ENCODE data around the gene CSRP3.

The CSRP3 gene

GRCh38 chr11:19226378-19227195, 24.8 kb upstream of the CSRP3 start:
- no peak overlapping the region for H3K4me3 ChIP-seq (ENCODE audit: low read depth, low read length)
- DNase-seq (ENCODE audit: low read depth), result no peak
- TF ChIP-seq CTCF (conservative IDR thresholded peaks at IDR 0.05; ENCODE audit: low read depth, low read length), result no peak

GRCh38 chr11:19225581-19225980, 23.8 kb upstream of the CSRP3 start:
- no peak for TF ChIP-seq CTCF (conservative IDR thresholded peaks at IDR 0.05; ENCODE audit: low read depth, low read length)
- no peak for DNase-seq (ENCODE audit: low read depth)
- H3K4me3 ChIP-seq (ENCODE audit: low read depth, low read length), result no peak overlapping the region

- TF ChIP-seq CTCF (conservative IDR thresholded peaks at IDR 0.05; ENCODE audit: low read depth, low read length), result no peak
- no peak overlapping the region for H3K4me3 ChIP-seq (ENCODE audit: low read depth, low read length)
- DNase-seq (ENCODE audit: low read depth), result no peak
These were observed 23.3 kb upstream of the CSRP3 start for GRCh38 chr11:19225123-19225522.

GRCh38 chr11:19220903-19221724, 19.3 kb upstream of the CSRP3 start:
- H3K4me3 ChIP-seq (ENCODE audit: low read depth, low read length), result no peak overlapping the region
- DNase-seq (ENCODE audit: low read depth), result peak; percentile 20

DNA sequence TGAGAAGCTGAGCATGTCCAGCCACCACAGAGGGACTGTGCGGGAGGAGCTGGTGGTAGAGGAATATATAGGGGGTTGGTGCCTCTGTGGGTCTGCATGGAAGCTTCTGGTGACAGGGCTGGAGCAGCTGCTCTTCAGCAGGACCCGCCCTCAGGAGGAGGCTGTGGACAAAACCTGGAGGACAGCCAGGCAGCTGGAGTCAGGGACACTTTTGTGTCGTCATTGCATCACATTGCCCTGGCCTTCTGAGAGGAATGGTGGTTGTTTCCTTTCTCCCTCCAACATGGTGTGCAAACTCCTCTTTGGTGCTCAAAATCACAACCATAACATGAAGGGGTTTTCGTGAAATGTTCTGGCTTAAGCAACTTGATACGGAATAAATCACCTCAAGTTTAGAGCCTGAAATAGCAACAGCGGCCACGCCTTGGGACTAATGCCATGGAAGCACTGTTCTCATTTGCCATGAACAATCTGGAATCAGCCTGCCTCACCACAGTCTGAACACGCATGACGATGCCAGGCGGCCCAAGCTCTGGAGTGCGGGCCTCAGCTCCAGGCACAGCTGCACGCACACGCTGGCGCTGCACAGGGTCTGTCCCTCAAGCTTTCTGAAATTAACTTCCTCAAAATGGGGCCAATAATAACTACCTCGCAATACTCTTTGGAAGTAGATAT, 17.1 kb upstream of the CSRP3 start:
- H3K4me3 ChIP-seq (ENCODE audit: low read depth, low read length), result no peak overlapping the region
- DNase-seq (ENCODE audit: low read depth), result no peak
- no peak for TF ChIP-seq CTCF (conservative IDR thresholded peaks at IDR 0.05; ENCODE audit: low read depth, low read length)

More at GRCh38 chr11:19220903-19221724, 19.3 kb upstream of the CSRP3 start:
- no peak for TF ChIP-seq CTCF (conservative IDR thresholded peaks at IDR 0.05; ENCODE audit: low read depth, low read length)

DNA sequence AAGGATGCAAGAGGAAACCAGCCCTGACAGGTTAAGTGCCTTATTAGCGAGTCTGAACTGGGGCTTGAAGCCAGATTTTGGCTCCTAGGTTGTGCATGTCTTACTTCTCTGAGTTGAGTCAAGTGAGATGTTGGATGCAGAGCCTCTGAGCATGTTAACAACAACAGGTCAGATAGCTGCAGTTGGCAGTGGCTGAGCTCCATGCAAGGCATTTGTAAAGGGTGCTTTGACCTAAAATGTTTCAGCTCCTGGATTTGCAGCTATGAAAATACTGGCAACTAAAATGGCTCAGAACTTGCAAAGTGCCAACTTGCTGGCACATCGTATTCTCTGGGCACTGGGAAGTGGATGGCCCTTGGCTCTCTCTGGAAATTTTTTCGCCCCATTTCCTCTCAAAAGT, 16.4 kb upstream of the CSRP3 start:
- TF ChIP-seq CTCF (conservative IDR thresholded peaks at IDR 0.05; ENCODE audit: low read depth, low read length), result no peak
- no peak overlapping the region for H3K4me3 ChIP-seq (ENCODE audit: low read depth, low read length)
- DNase-seq (ENCODE audit: low read depth), result no peak
